K562 (cell line): Measurements from ENCODE around the gene RIPPLY3. TPM values are rescaled to one million over a fixed set of nuclear protein-coding genes. Genes with fewer than 3 reads are reported as not detected.
A peak's percentile ranks its signal among the peaks of the same experiment; 100 is the strongest.

ENCODE experiments used
- ATAC-seq: fragments of 200-7000 bp; cut with Tn5 transposase; 3 replicates; pipeline ENCODE4 v1.9.1; 2020; ENCODE audit warnings: moderate library complexity
- BruUV-seq: library from RNA; stranded (reverse); fragments of 400-500 nt; replicated peaks from 2 replicates; lab custom pipeline; 2021; lab: Mats Ljungman, UMichigan
- CTCF ChIA-PET: fragments of 300-600 bp; formaldehyde crosslinking; extraction: SDS; loops from one replicate; lab custom pipeline; 2021; ENCODE audit warnings: low intra/inter-chr PET ratio; lab: Yijun Ruan, JAX
- POLR2A ChIA-PET: fragments of 300-600, 350-650 bp; sonication (Branson Sonifier 250); formaldehyde crosslinking; extraction: SDS; loops from one replicate; lab custom pipeline; 2021; ENCODE audit warnings: antibody characterized with exemption, inconsistent platforms; lab: Yijun Ruan, JAX
- DNase-seq, 4 experiments: peaks; one replicate each; pipeline versions ENCODE4 v3.0.0 to v3.0.0-alpha.2; 2011 to 2018; ENCODE audit warnings: low spot score in 3 of 4, mixed read lengths in 3 of 4; ENCODE audit errors: extremely low read depth in 1 of 4
- FAIRE-seq: peaks from 2 replicates; lab custom pipeline; 2011; peaks lifted over from hg19 to GRCh38; lab: Jason Lieb, UNC
- H2AFZ ChIP-seq: 2 replicates; pipeline ENCODE4 v1.6.0; 2011; ENCODE audit warnings: low read depth, low read length, control low read depth, inconsistent platforms
- H3K27ac ChIP-seq: fragments of 200-600 bp; 3 replicates; pipeline ENCODE4 v1.8.0; 2011; ENCODE audit warnings: low read depth, mild to moderate bottlenecking, control low read depth, inconsistent platforms, low read length, moderate library complexity, mixed read lengths; ENCODE audit errors: extremely low read depth
- H3K27me3 ChIP-seq, 2 experiments: fragments of 300-600 bp in 1 of 2; 2 replicates in 1 of 2; 3 replicates in 1 of 2; pipeline versions ENCODE4 v1.6.0 to v1.8.0; 2011; ENCODE audit warnings: inconsistent platforms in 2 of 2, low read length in 2 of 2, mild to moderate bottlenecking in 1 of 2, mixed read lengths in 1 of 2, moderate library complexity in 1 of 2; ENCODE audit not compliant: control insufficient read depth in 2 of 2, insufficient read depth in 2 of 2
- H3K36me3 ChIP-seq: fragments of 300-600 bp; 3 replicates; pipeline ENCODE4 v1.8.0; 2011; ENCODE audit warnings: mild to moderate bottlenecking, low read length, inconsistent platforms; ENCODE audit not compliant: control insufficient read depth, insufficient read depth
- H3K4me1 ChIP-seq, 2 experiments: fragments of 200-600 bp in 1 of 2; replicated peaks in 1 of 2; 2 replicates in 1 of 2; 3 replicates in 1 of 2; pipeline versions ENCODE4 v1.5.1 to v1.8.0; 2011; ENCODE audit warnings: inconsistent platforms in 2 of 2, low read length in 2 of 2, mild to moderate bottlenecking in 1 of 2, mixed read lengths in 1 of 2, moderate library complexity in 1 of 2; ENCODE audit not compliant: control insufficient read depth in 2 of 2, insufficient read depth in 2 of 2
- H3K4me2 ChIP-seq: 2 replicates; pipeline ENCODE4 v1.6.1; 2011; ENCODE audit warnings: low read length, control low read depth, inconsistent platforms, mixed read lengths; ENCODE audit not compliant: insufficient read depth
- H3K4me3 ChIP-seq: fragments of 200-600 bp; sonication (generic), shearing (Covaris generic); 2 replicates; pipeline ENCODE4 v1.5.1; 2016; ENCODE audit warnings: control low read depth, inconsistent platforms
- H3K79me2 ChIP-seq: fragments of 200-600 bp; 3 replicates; pipeline ENCODE4 v1.8.0; 2011; ENCODE audit warnings: low read length, inconsistent platforms; ENCODE audit not compliant: control insufficient read depth, insufficient read depth
- H3K9ac ChIP-seq, 2 experiments: 2 replicates each; pipeline versions ENCODE4 v1.6.0 to v1.6.1; 2011; ENCODE audit warnings: low read depth in 2 of 2, low read length in 2 of 2, control low read depth in 1 of 2, inconsistent platforms in 1 of 2, mild to moderate bottlenecking in 1 of 2, mixed read lengths in 1 of 2; ENCODE audit not compliant: insufficient read depth in 1 of 2
- H3K9me1 ChIP-seq: one replicate; pipeline ENCODE4 v1.6.0; 2011; ENCODE audit warnings: inconsistent platforms, mild to moderate bottlenecking, low read length, moderate library complexity; ENCODE audit not compliant: control insufficient read depth, insufficient read depth
- H3K9me3 ChIP-seq: replicated peaks from 2 replicates; pipeline ENCODE4 v1.5.1; 2011; ENCODE audit warnings: low read depth, low read length, inconsistent platforms; ENCODE audit not compliant: control insufficient read depth, insufficient read depth
- H4K20me1 ChIP-seq: replicated peaks from 2 replicates; pipeline ENCODE4 v1.6.1; 2011; ENCODE audit warnings: low read length, inconsistent platforms, mixed read lengths; ENCODE audit not compliant: control insufficient read depth, insufficient read depth
- ARID2 ChIP-seq: fragments of 450-650 bp; IDR thresholded peaks from 2 replicates; pipeline ENCODE4 v1.6.1; 2017; ENCODE audit warnings: antibody characterized with exemption, mild to moderate bottlenecking
- CCNT2 ChIP-seq: IDR thresholded peaks from 2 replicates; pipeline ENCODE4 v1.6.1; 2011; ENCODE audit warnings: borderline replicate concordance, low read depth, mild to moderate bottlenecking, moderate library complexity, mixed read lengths, low read length; ENCODE audit not compliant: insufficient read length; ENCODE audit errors: extremely low read depth
- FOXP4 ChIP-seq: sonication (generic); formaldehyde crosslinking; IDR thresholded peaks from 2 replicates; pipeline ENCODE4 v1.8.0; 2022; ENCODE audit warnings: mild to moderate bottlenecking, missing genetic modification reagents, borderline replicate concordance
- HDAC8 ChIP-seq: fragments of 450-650 bp; IDR thresholded peaks from 2 replicates; pipeline ENCODE4 v1.6.1; 2016; ENCODE audit warnings: mild to moderate bottlenecking, missing genetic modification characterization, moderate library complexity, missing compliant biosample characterization
- MEIS2 ChIP-seq: fragments of 450-650 bp; IDR thresholded peaks from 2 replicates; pipeline ENCODE4 v1.6.1; 2014; ENCODE audit warnings: mild to moderate bottlenecking; ENCODE audit not compliant: partially characterized antibody
- NCOA2 ChIP-seq, 2 experiments: fragments of 450-650 bp; IDR thresholded peaks; 2 replicates each; pipeline ENCODE4 v1.6.1; 2018; ENCODE audit warnings: mild to moderate bottlenecking in 2 of 2, moderate library complexity in 1 of 2; ENCODE audit not compliant: partially characterized antibody in 2 of 2
- PTBP1 ChIP-seq: fragments of 200-400 bp; formaldehyde crosslinking; IDR thresholded peaks from 2 replicates; pipeline ENCODE4 v1.6.1; 2017; ENCODE audit warnings: low read depth, low read length
- RCOR1 ChIP-seq, 2 experiments: IDR thresholded peaks; 2 replicates each; pipeline ENCODE4 v1.6.1; 2012; ENCODE audit warnings: low read depth in 2 of 2, low read length in 2 of 2, borderline replicate concordance in 1 of 2, improper control_type of control experiment in 1 of 2
- TEAD4 ChIP-seq, 2 experiments: sonication (generic) in 1 of 2; formaldehyde crosslinking in 1 of 2; IDR thresholded peaks; 2 replicates each; pipeline versions ENCODE4 v1.6.1 to v1.8.0; 2012 to 2022; ENCODE audit warnings: borderline replicate concordance in 1 of 2, inconsistent platforms in 1 of 2, low read length in 1 of 2, mild to moderate bottlenecking in 1 of 2, missing genetic modification reagents in 1 of 2
- YY1 ChIP-seq, 3 experiments: IDR thresholded peaks; 2 replicates each; pipeline ENCODE4 v1.6.1; 2011; ENCODE audit warnings: low read length in 2 of 3, mild to moderate bottlenecking in 2 of 3, moderate library complexity in 2 of 3, borderline replicate concordance in 1 of 3, control low read depth in 1 of 3, low read depth in 1 of 3; ENCODE audit not compliant: insufficient read depth in 3 of 3, insufficient replicate concordance in 2 of 3, control insufficient read depth in 1 of 3, insufficient read length in 1 of 3; ENCODE audit errors: extremely low read depth in 1 of 3
- ZFX ChIP-seq: sonication (generic); formaldehyde crosslinking; IDR thresholded peaks from 2 replicates; pipeline ENCODE4 v1.8.0; 2022; ENCODE audit warnings: mild to moderate bottlenecking, missing genetic modification reagents, moderate library complexity
- ZKSCAN3 ChIP-seq: fragments of 250-450 bp; sonication (Bioruptor Pico); IDR thresholded peaks from 2 replicates; pipeline ENCODE4 v1.4.0; 2020
- ZNF175 ChIP-seq: fragments of 200-800 bp; sonication (Bioruptor generic); IDR thresholded peaks from 2 replicates; pipeline ENCODE4 v1.6.1; 2016; ENCODE audit warnings: low read depth, mild to moderate bottlenecking, missing genetic modification characterization, missing compliant biosample characterization
- ZNF217 ChIP-seq: sonication (generic); formaldehyde crosslinking; IDR thresholded peaks from 2 replicates; pipeline ENCODE4 v1.8.0; 2022; ENCODE audit warnings: mild to moderate bottlenecking, missing genetic modification reagents
- ZNF584 ChIP-seq: fragments of 200-800 bp; sonication (Bioruptor generic); IDR thresholded peaks from 2 replicates; pipeline ENCODE4 v1.6.1; 2016; ENCODE audit warnings: low read depth, mild to moderate bottlenecking, missing genetic modification characterization, missing compliant biosample characterization
- ZNF79 ChIP-seq: fragments of 250-450 bp; sonication (Bioruptor Pico); IDR thresholded peaks from 2 replicates; pipeline ENCODE4 v1.4.0; 2020; ENCODE audit warnings: low read depth, mild to moderate bottlenecking, moderate library complexity
- WGBS: fragments of 100-300 bp; shearing (Covaris generic); methylation state at CpG from one replicate; pipeline ENCODE4 v1.1.6; 2016; ENCODE audit warnings: low coverage, mixed read lengths; ENCODE audit not compliant: insufficient coverage; ENCODE audit errors: missing lambda C conversion rate; 5-methylcytosine and 5-hydroxymethylcytosine counted together
- in situ Hi-C: fragments of 300-500 bp; cut with MboI; formaldehyde crosslinking; loops from 4 replicates; pipeline ENCODE4 v1.15.0; 2018; ENCODE audit warnings: inconsistent platforms, mixed read lengths
- intact Hi-C: fragments of 100-400 bp; cut with micrococcal nuclease; formaldehyde crosslinking; loops from 2 replicates; pipeline ENCODE4 v1.14.2; 2022
- polyA plus RNA-seq, 8 experiments: library from polyadenylated mRNA; depleted of rRNA in 4 of 8; stranded (reverse) in 5 of 8; unstranded in 3 of 8; fragments of >200 nt; fragmentation: Nextera tagmentation in 2 of 8; fragmentation: Illumina TruSeq in 1 of 8; extraction: Ambion mirVana in 2 of 8; extraction: Trizol in 1 of 8; gene quantifications; 2 replicates each; pipeline versions ENCODE4 v1.2.1 to v1.2.3, GENCODE V29; 2011 to 2014; ENCODE audit warnings: inconsistent platforms in 1 of 8, missing spikeins in 1 of 8
- total RNA-seq, 7 experiments: library from RNA; depleted of rRNA in 6 of 7; stranded (reverse); fragments of >200 nt in 6 of 7; fragmentation: Illumina TruSeq in 2 of 7; extraction: Trizol in 2 of 7; gene quantifications; 2 replicates each; pipeline versions ENCODE4 v1.2.1 to v1.2.3, GENCODE V29; 2011 to 2021; ENCODE audit warnings: low replicate concordance in 1 of 7

The RIPPLY3 gene
- total and polyA plus RNA-seq, 9 of the 15 experiments (the other 6 are each of a cell fraction or from before 2014, with no cell fraction given) = not detected

- TF ChIP-seq ZNF79 (CRISPR knock-in tag) (no peak), PTBP1 (no peak), ZKSCAN3 (CRISPR knock-in tag) (no peak), TEAD4 (IDR thresholded peaks at IDR 0.05; ENCODE audit: low read length) (no peak), TEAD4 (CRISPR knock-in tag; IDR thresholded peaks at IDR 0.05; ENCODE audit: borderline replicate concordance) (no peak), ZFX (no peak), ARID2 (no peak)
Observed at GRCh38 chr21:36962098-36962780, 44.3 kb upstream of the RIPPLY3 start (continued).

GRCh38 chr21:36964398-36964797 lies 42.1 kb upstream of the RIPPLY3 start:
- Histone ChIP-seq H3K79me2 (peaks cover 30% of the 10 kb centered on the region), H3K4me1 (peaks cover 27 to 33% of the 10 kb centered on the region in 2 experiments), H3K4me2 (peak overlapping the region; percentile 93), H4K20me1 (no peaks in the 10 kb centered on the region), H3K27me3 (no peaks in the 10 kb centered on the region), H3K9me1 (no peaks in the 10 kb centered on the region), H3K4me3 (no peak overlapping the region), H3K9ac (peak overlapping the region in 1 of 2 experiments; percentile 95; a peak in 2 of 4 replicates), H3K27ac (peak overlapping the region; percentile 96; the same call in 2 of the 3 replicates), H2AFZ (no peak overlapping the region), H3K36me3 (peaks cover 11% of the 10 kb centered on the region), H3K9me3 (no peaks in the 10 kb centered on the region)
- BruUV-seq = no TSS peak
- ATAC-seq (peak; percentile 58), DNase-seq (peak in 2 of 4 experiments; percentile 35 to 73), FAIRE-seq (peak; percentile 93)
- ChIA-PET POLR2A (interaction anchor here (0.7 to 3.1 kb wide), 7 partner anchors 9 to 272 kb away, joined by 3 to 17 read pairs (median 4); no protein-coding TSS in a partner anchor), CTCF (no interaction called here)
- in situ Hi-C loops (no loop called here), intact Hi-C loops (loop anchor here (5.0 kb wide), 1 partner anchor 303 kb away; the partner anchor contains the start of gene VPS26C)
- WGBS = 19% methylated on average over 4 of the region's 4 CpGs
- peak; percentile 64 for TF ChIP-seq MEIS2
- no peak for TF ChIP-seq NCOA2 (IDR thresholded peaks at IDR 0.05; ENCODE audit: partially characterized antibody in 2 of 2)
- peak in 1 of 3 experiments; percentile 52 for TF ChIP-seq YY1 (IDR thresholded peaks at IDR 0.05; ENCODE audit: borderline replicate concordance in 1 of 3, control insufficient read depth in 1 of 3, extremely low read depth in 1 of 3, insufficient read depth in 3 of 3, insufficient read length in 1 of 3, insufficient replicate concordance in 2 of 3, low read depth in 1 of 3, low read length in 2 of 3)
- TF ChIP-seq HDAC8 = 0 out of 2 replicates have a peak, but pooled peaks have one; percentile 33
- peak; percentile 75; the same call in 1 of the 2 replicates for TF ChIP-seq ZNF584
- no peak for TF ChIP-seq ZNF217 (CRISPR knock-in tag)
- TF ChIP-seq ZNF175 = peak; percentile 4; the same call in 1 of the 2 replicates
- no peak for TF ChIP-seq FOXP4 (CRISPR knock-in tag)
- TF ChIP-seq CCNT2 = peak; percentile 22
- TF ChIP-seq RCOR1 (IDR thresholded peaks at IDR 0.05; ENCODE audit: borderline replicate concordance in 1 of 2, low read depth in 2 of 2, low read length in 2 of 2) = peak; percentile 53 to 97; a peak in 3 of 4 replicates
